MM.1S (cell line): ENCODE results near the gene SYNGR2.

Experiments
- CTCF ChIP-seq: fragments of 300-600 bp; sonication (generic); IDR thresholded peaks from 2 replicates; pipeline ENCODE4 v1.5.1; 2016; ENCODE audit warnings: antibody characterized with exemption, low read length, mixed read lengths
- EZH2 ChIP-seq: fragments of 300-600 bp; sonication (generic); optimal IDR thresholded peaks from 2 replicates; pipeline ENCODE3; 2017; ENCODE audit warnings: low read depth, mild to moderate bottlenecking, antibody characterized with exemption, low read length, mixed read lengths
- EZH2phosphoT487 ChIP-seq: fragments of 300-600 bp; sonication (generic); IDR thresholded peaks from 2 replicates; pipeline ENCODE4 v1.6.1; 2018; ENCODE audit warnings: antibody characterized with exemption, low read length

- TF ChIP-seq CTCF: no peak
- no peak for TF ChIP-seq EZH2
- TF ChIP-seq EZH2phosphoT487: no peak
Measured at GRCh38 chr17:78168903-78169793, 767 bp downstream of the SYNGR2 start.
